NCI-H146 treated with DMSO at 0.1 percent for 48 hours (cell line): ENCODE results near the gene MFNG.

Experiments
- DNase-seq: peaks from one replicate; lab custom pipeline; 2025; ENCODE audit not compliant: unreplicated experiment; lab: John Stamatoyannopoulos, UW

Gene MFNG

DNA sequence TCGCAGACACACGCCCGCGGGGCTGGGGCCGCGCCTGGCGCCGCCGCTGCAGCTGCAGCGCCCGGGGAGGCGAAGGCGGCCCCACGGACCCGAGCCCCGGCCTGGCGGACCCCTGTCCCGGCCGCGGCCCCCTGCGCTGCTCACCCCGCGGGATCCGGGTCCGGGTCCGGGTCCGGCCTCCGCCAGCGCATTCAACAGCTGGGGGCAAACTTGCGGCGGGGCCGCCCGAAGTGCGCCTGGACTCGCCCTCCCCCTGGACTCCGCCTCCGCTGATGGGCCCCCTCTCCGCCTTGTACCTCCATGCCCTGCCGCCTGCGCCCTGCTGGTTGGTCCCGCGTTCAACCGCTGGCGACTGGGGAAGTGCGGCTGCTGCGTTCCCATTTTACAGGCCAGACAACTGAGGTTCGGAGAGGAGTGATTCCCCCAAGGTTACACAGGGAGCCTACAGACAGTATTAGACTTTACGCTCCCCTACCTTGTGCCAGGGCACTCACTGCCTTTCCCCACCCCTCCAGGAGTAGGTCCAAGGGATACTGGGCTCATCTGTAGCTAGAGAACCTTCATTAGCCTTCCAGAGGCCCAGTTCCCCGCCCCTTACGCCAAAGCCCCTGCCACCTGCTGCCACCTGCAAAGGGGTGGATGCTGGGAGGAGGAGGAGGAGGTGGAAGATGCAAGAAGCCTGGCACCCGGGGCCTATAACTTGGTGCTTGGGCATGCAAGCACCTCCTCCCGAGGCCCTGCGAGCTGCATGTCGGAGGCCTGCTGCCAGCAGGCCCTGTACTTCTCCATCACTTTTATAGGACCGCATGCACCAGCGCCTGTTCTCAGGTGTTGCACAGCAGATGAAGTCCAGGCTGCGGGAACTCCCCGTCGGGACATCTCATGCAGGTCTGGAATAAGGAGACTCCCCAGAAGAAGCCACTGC, 58.2 kb downstream of the MFNG start:
- no peak for DNase-seq

GRCh38 chr22:37427135-37427710, 59.0 kb downstream of the MFNG start, which contains the start of gene ELFN2:
TSS of gene ELFN2 (minus strand) at chr22:37427479. CDS start at chr22:37375534, 51,945 bp downstream.
- DNase-seq, result no peak

DNA sequence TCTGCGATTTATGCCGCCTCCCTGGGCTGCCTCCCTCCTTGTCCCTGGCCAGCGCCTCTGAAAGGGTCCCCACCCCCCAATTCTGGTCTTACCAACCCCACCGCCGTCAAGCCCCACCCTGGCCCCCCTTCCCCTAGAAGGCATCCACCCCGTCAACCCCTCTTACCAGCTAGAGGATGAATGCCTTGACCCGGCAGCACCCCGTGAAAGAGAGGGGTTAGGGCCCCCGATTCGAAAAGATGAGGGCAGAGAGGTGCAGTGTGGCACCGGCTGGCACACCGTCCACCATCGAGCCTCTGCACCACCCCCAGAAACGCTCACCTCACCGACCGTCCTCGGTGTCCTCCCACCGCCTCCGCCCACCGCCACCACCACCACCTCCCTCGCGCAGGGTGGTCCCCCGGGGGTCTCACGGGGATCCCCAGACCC, 59.5 kb downstream of the MFNG start:
- DNase-seq, result no peak

- DNase-seq, result peak; percentile 11
Measured at GRCh38 chr22:37425800-37426705, 60.1 kb downstream of the MFNG start.

- DNase-seq, result no peak
Measured at GRCh38 chr22:37425369-37425768, 60.8 kb downstream of the MFNG start.

DNA sequence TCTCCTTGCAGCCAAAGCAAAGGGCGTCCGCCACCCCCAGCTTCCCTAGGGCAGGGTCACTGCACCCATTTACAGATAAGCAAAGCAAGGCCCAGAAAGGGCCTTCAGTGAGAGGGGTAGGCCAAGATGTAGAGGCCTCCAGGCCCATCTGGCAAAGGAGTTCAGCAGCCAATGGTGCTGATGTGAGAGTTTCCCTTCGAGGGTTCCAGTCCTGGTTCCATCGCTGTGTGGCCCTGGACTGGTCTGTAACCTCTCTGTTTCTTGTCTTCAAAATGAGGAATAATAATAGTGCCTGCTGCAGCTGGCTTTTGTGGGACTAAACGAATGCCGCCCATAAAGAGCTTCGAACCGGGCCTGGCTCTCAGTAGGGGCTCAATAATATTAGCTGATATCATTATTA, 62.9 kb downstream of the MFNG start:
- no peak for DNase-seq

- no peak for DNase-seq
Measured at GRCh38 chr22:37421468-37421877, 64.7 kb downstream of the MFNG start.

GRCh38 chr22:37420686-37421467, 65.3 kb downstream of the MFNG start:
- no peak for DNase-seq

GRCh38 chr22:37419969-37420685, 66.1 kb downstream of the MFNG start:
- DNase-seq, result no peak

GRCh38 chr22:37419370-37419968, 66.7 kb downstream of the MFNG start:
- DNase-seq, result no peak
